Measurements from ENCODE around the gene GMFB.

DNA sequence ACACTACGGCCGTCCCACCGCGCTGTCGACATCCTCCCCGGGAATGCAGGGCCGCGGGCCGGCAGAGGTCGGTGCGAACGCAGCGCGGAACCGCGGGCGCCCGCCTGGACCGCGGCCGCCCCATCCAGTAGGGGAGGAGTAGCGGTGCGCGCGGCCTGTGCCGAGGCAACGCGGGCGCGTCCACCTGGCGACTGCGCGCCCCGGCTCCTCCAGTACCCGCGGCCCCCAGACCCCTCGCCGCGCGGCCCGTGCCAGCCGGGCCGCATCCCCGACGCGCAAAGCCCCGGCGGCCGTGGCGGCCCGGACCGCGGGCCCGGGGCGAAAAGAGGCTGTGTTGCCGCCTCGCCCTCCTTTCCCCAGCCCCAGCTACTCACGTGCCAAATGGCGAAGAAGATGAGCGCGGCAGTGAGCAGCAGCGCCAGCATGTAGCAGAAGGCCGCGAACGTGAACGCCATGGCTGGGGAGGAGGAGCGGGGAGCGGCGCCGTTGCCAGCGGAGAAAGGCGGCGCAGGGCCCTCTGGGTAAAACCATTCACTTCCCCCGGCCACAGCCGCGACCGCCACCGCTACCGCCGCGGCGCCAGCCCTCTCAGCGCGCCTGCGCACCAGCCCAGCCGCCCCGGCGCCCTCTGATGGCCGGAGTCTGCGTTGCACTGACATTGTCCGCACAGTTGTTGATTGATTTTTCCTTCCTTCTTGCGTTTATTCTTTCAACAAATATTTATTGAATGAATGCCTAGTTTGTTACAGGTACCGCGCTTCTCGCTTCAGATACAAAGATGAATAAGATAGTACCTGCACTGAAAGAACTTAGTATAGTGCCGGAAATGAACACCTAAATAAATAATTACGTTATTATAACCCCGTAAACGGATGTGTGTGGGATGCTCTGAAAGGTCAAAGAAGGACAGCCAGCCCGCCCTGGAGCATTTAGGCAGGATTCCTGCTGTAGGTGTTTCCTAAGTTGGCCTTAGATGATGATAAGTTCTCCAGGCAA, 47.6 kb downstream of the GMFB start, which contains the start of gene CNIH1:
- TF ChIP-seq GATA2 (CRISPR knock-in tag; IDR thresholded peaks at IDR 0.05), result no peak
- TF ChIP-seq TAF1 (IDR thresholded peaks at IDR 0.05; ENCODE audit: control insufficient read depth, extremely low read depth, insufficient read depth, low read length, severe bottlenecking), result peak; percentile 69
- TF ChIP-seq E2F3 (CRISPR knock-in tag; IDR thresholded peaks at IDR 0.05), result no peak
- no peak for TF ChIP-seq TRIM24 (IDR thresholded peaks at IDR 0.05)
- no peak for TF ChIP-seq ZNF561 (CRISPR knock-in tag; conservative IDR thresholded peaks at IDR 0.05)
- no peak for TF ChIP-seq CHD2 (IDR thresholded peaks at IDR 0.05; ENCODE audit: low read depth, low read length)
- 0 out of 2 replicates have a peak, but pooled peaks have one; percentile 15 for TF ChIP-seq EP300 (IDR thresholded peaks at IDR 0.05; ENCODE audit: low read length)
- TF ChIP-seq, protein P1, sequence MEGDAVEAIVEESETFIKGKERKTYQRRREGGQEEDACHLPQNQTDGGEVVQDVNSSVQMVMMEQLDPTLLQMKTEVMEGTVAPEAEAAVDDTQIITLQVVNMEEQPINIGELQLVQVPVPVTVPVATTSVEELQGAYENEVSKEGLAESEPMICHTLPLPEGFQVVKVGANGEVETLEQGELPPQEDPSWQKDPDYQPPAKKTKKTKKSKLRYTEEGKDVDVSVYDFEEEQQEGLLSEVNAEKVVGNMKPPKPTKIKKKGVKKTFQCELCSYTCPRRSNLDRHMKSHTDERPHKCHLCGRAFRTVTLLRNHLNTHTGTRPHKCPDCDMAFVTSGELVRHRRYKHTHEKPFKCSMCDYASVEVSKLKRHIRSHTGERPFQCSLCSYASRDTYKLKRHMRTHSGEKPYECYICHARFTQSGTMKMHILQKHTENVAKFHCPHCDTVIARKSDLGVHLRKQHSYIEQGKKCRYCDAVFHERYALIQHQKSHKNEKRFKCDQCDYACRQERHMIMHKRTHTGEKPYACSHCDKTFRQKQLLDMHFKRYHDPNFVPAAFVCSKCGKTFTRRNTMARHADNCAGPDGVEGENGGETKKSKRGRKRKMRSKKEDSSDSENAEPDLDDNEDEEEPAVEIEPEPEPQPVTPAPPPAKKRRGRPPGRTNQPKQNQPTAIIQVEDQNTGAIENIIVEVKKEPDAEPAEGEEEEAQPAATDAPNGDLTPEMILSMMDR (IDR thresholded peaks at IDR 0.05 in 2 of 3, conservative IDR thresholded peaks at IDR 0.05 in 1 of 3; ENCODE audit: insufficient read depth in 2 of 3, low read depth in 1 of 3, low read length in 3 of 3), result peak; percentile 82 to 86 (median 86)
- TF ChIP-seq HCFC1 (IDR thresholded peaks at IDR 0.05; ENCODE audit: low read depth, low read length), result peak; percentile 28; the same call in 1 of the 2 replicates
- no peak for TF ChIP-seq NELFE (IDR thresholded peaks at IDR 0.05; ENCODE audit: insufficient read depth, insufficient read length)
